H9 (cell line): ENCODE data around the gene HS3ST1. TPM values are rescaled to one million over a fixed set of nuclear protein-coding genes. Genes with fewer than 3 reads are reported as not detected.

Experiments used
- DNase-seq: peaks from one replicate; pipeline ENCODE4 v3.0.0-alpha.2; 2017
- H2AFZ ChIP-seq: one replicate; pipeline ENCODE4 v1.6.1; 2013; ENCODE audit warnings: mild to moderate bottlenecking, low read length, control low read depth, moderate library complexity
- H2AK5ac ChIP-seq: 2 replicates; pipeline ENCODE4 v1.6.1; 2013; ENCODE audit warnings: low read length, control low read depth, mixed read lengths; ENCODE audit not compliant: insufficient read length
- H2BK120ac ChIP-seq: one replicate; pipeline ENCODE4 v1.6.1; 2013; ENCODE audit warnings: low read depth, mild to moderate bottlenecking, low read length, control low read depth, inconsistent platforms; ENCODE audit not compliant: poor library complexity, severe bottlenecking
- H2BK12ac ChIP-seq: 2 replicates; pipeline ENCODE4 v1.6.1; 2013; ENCODE audit warnings: low read length, control low read depth, mixed read lengths, low read depth; ENCODE audit not compliant: insufficient read length
- H2BK15ac ChIP-seq: 2 replicates; pipeline ENCODE4 v1.6.1; 2013; ENCODE audit warnings: low read depth, low read length, control low read depth
- H2BK20ac ChIP-seq: one replicate; pipeline ENCODE4 v1.6.1; 2013; ENCODE audit warnings: low read depth, mild to moderate bottlenecking, low read length, control low read depth, inconsistent platforms; ENCODE audit not compliant: poor library complexity, severe bottlenecking
- H2BK5ac ChIP-seq: 2 replicates; pipeline ENCODE4 v1.6.1; 2013; ENCODE audit warnings: low read length, control low read depth, mixed read lengths; ENCODE audit not compliant: insufficient read length
- H3K14ac ChIP-seq: 2 replicates; pipeline ENCODE4 v1.6.1; 2013; ENCODE audit warnings: low read length, control low read depth; ENCODE audit not compliant: insufficient read depth
- H3K18ac ChIP-seq: 2 replicates; pipeline ENCODE4 v1.6.1; 2013; ENCODE audit warnings: low read depth, mild to moderate bottlenecking, mixed read lengths, low read length, control low read depth; ENCODE audit not compliant: insufficient read length
- H3K23ac ChIP-seq: 2 replicates; pipeline ENCODE4 v1.6.1; 2013; ENCODE audit warnings: low read length, control low read depth, mixed read lengths, low read depth; ENCODE audit not compliant: insufficient read length
- H3K23me2 ChIP-seq: 2 replicates; pipeline ENCODE4 v1.6.1; 2013; ENCODE audit warnings: low read depth, mild to moderate bottlenecking, mixed read lengths, low read length, control low read depth; ENCODE audit not compliant: insufficient read length, poor library complexity, severe bottlenecking
- H3K27ac ChIP-seq: 2 replicates; pipeline ENCODE4 v1.5.1; 2013; ENCODE audit warnings: low read length, control low read depth, mixed read lengths, low read depth; ENCODE audit not compliant: insufficient read length
- H3K27me3 ChIP-seq: 2 replicates; pipeline ENCODE4 v1.6.1; 2013; ENCODE audit warnings: low read length, control low read depth, inconsistent platforms; ENCODE audit not compliant: insufficient read depth
- H3K4ac ChIP-seq: 2 replicates; pipeline ENCODE4 v1.6.1; 2013; ENCODE audit warnings: low read depth, mild to moderate bottlenecking, control low read depth, inconsistent platforms, low read length, moderate library complexity
- H3K4me1 ChIP-seq: 2 replicates; pipeline ENCODE4 v1.6.1; 2013; ENCODE audit warnings: low read length, control low read depth, inconsistent platforms; ENCODE audit not compliant: insufficient read depth
- H3K4me2 ChIP-seq: 2 replicates; pipeline ENCODE4 v1.6.1; 2013; ENCODE audit warnings: low read length, control low read depth, mixed read lengths; ENCODE audit not compliant: insufficient read length, insufficient read depth
- H3K56ac ChIP-seq: 2 replicates; pipeline ENCODE4 v1.6.1; 2013; ENCODE audit warnings: low read depth, mild to moderate bottlenecking, mixed read lengths, low read length, control low read depth; ENCODE audit not compliant: insufficient read length
- H3K79me1 ChIP-seq: 2 replicates; pipeline ENCODE4 v1.6.1; 2013; ENCODE audit warnings: low read depth, mild to moderate bottlenecking, moderate library complexity, low read length, control low read depth, inconsistent platforms; ENCODE audit not compliant: insufficient read depth, poor library complexity, severe bottlenecking
- H3K79me2 ChIP-seq: 2 replicates; pipeline ENCODE4 v1.6.1; 2013; ENCODE audit warnings: low read length, control low read depth, inconsistent platforms; ENCODE audit not compliant: insufficient read depth
- H3K9ac ChIP-seq: 2 replicates; pipeline ENCODE4 v1.6.1; 2013; ENCODE audit warnings: low read length, control low read depth, mixed read lengths; ENCODE audit not compliant: insufficient read length; ENCODE audit errors: extremely low read depth
- H3K9me3 ChIP-seq: one replicate; pipeline ENCODE4 v1.6.1; 2013; ENCODE audit warnings: low read depth, low read length, inconsistent platforms; ENCODE audit not compliant: control insufficient read depth
- H3T11ph ChIP-seq: one replicate; pipeline ENCODE4 v1.6.1; 2013; ENCODE audit warnings: mild to moderate bottlenecking, low read length, control low read depth, inconsistent platforms
- H4K20me1 ChIP-seq: one replicate; pipeline ENCODE4 v1.6.1; 2013; ENCODE audit not compliant: control insufficient read depth, insufficient read length, insufficient read depth
- H4K5ac ChIP-seq: 2 replicates; pipeline ENCODE4 v1.6.1; 2013; ENCODE audit warnings: low read depth, mild to moderate bottlenecking, mixed read lengths, low read length, control low read depth; ENCODE audit not compliant: insufficient read length
- H4K8ac ChIP-seq: replicated peaks from 2 replicates; pipeline ENCODE4 v1.6.1; 2013; ENCODE audit warnings: low read length, control low read depth, mixed read lengths, low read depth; ENCODE audit not compliant: insufficient read length
- H4K91ac ChIP-seq: 2 replicates; pipeline ENCODE4 v1.6.1; 2013; ENCODE audit warnings: low read depth, mild to moderate bottlenecking, moderate library complexity, mixed read lengths, low read length, control low read depth; ENCODE audit not compliant: insufficient read length
- H3K27ac Mint-ChIP-seq, 3 experiments: 2 replicates in 2 of 3; 3 replicates in 1 of 3; pipeline ENCODE4 v1.8.0; 2020 to 2021; ENCODE audit warnings: mixed read lengths in 3 of 3, mild to moderate bottlenecking in 1 of 3, moderate library complexity in 1 of 3
- H3K27me3 Mint-ChIP-seq: 2 replicates; pipeline ENCODE4 v1.8.0; 2021; ENCODE audit warnings: low read depth, mild to moderate bottlenecking, moderate library complexity, mixed read lengths
- H3K36me3 Mint-ChIP-seq, 3 experiments: 2 replicates in 2 of 3; 3 replicates in 1 of 3; pipeline ENCODE4 v1.8.0; 2020 to 2021; ENCODE audit warnings: low read depth in 3 of 3, mixed read lengths in 3 of 3; ENCODE audit not compliant: insufficient read depth in 1 of 3
- H3K4me1 Mint-ChIP-seq, 2 experiments: 2 replicates each; pipeline ENCODE4 v1.8.0; 2020; ENCODE audit warnings: mixed read lengths in 2 of 2
- H3K4me3 Mint-ChIP-seq, 2 experiments: 2 replicates in 1 of 2; 3 replicates in 1 of 2; pipeline ENCODE4 v1.8.0; 2020 to 2021; ENCODE audit warnings: mild to moderate bottlenecking in 2 of 2, mixed read lengths in 2 of 2, moderate library complexity in 1 of 2
- H3K9me3 Mint-ChIP-seq, 2 experiments: 2 replicates in 1 of 2; 3 replicates in 1 of 2; pipeline ENCODE4 v1.8.0; 2020; ENCODE audit warnings: mild to moderate bottlenecking in 2 of 2, mixed read lengths in 2 of 2, moderate library complexity in 1 of 2
- CTCF ChIP-seq: fragments of 200-600 bp; sonication (generic); conservative IDR thresholded peaks from 3 replicates; pipeline ENCODE4 v1.8.0; 2021; ENCODE audit warnings: antibody characterized with exemption, mild to moderate bottlenecking
- WGBS: extraction: QIAGEN DNeasy Blood & Tissue Kit; methylation state at CpG from one replicate; pipeline ENCODE4 v1.1.7; 2013; ENCODE audit warnings: missing lambda C conversion rate, low lambda C conversion rate, mixed read lengths; ENCODE audit not compliant: insufficient read length; ENCODE audit errors: extremely low coverage; 5-methylcytosine and 5-hydroxymethylcytosine counted together
- total RNA-seq: library from RNA; stranded (reverse); gene quantifications from 2 replicates; pipeline ENCODE4 v1.2.1, GENCODE V29; 2021

The HS3ST1 gene
- total RNA-seq, 1 experiment from 2014 or later, result 0.04 TPM

DNA sequence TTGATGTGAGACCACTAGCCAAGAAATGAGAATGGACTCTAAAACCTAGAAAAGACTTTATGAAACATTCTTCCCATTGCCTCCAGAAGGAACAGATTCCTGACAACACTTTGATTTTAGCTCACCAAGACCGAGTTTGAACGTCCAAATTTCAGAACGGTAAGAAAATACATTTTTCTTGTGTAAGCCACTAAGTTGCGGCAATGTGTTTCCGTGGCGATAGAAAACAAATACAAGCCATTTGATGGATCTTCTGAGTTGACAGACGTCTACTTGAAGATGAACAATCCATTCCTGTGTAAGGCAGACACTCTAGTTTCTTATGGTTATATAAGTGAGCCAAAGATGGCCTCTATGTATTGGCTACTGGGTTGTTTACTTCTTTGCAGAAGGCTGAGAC lies 52.5 kb downstream of the HS3ST1 start:
- Histone ChIP-seq H2BK20ac (no peak overlapping the region), H4K5ac (no peak overlapping the region), H4K91ac (no peak overlapping the region), H3K9me3 (no peaks in the 10 kb centered on the region), H3K14ac (no peak overlapping the region), H2BK120ac (no peak overlapping the region), H2AK5ac (no peak overlapping the region), H3K56ac (no peak overlapping the region), H3K27ac (no peak overlapping the region), H3K79me2 (no peaks in the 10 kb centered on the region), H2BK5ac (no peak overlapping the region), H3T11ph (no peak overlapping the region), H3K23ac (no peak overlapping the region), H3K23me2 (no peaks in the 10 kb centered on the region), H3K4me1 (no peaks in the 10 kb centered on the region; the same call in 1 of the 2 replicates), H3K79me1 (no peaks in the 10 kb centered on the region), H2BK12ac (no peak overlapping the region), H3K9ac (no peak overlapping the region), H3K27me3 (no peaks in the 10 kb centered on the region), H2BK15ac (no peak overlapping the region), H4K8ac (no peak overlapping the region), H4K20me1 (no peaks in the 10 kb centered on the region), H2AFZ (no peak overlapping the region), H3K18ac (no peak overlapping the region), H3K4me2 (no peak overlapping the region), H3K4ac (no peak overlapping the region)
- Mint-ChIP-seq H3K4me3 (no peak overlapping the region), H3K4me1 (no peaks in the 10 kb centered on the region), H3K9me3 (no peaks in the 10 kb centered on the region), H3K36me3 (no peaks in the 10 kb centered on the region), H3K27ac (no peak overlapping the region), H3K27me3 (no peaks in the 10 kb centered on the region)
- no peak for TF ChIP-seq CTCF
- no peak for DNase-seq
- WGBS, result no CpG with 5 or more reads among the region's 7 CpGs
